H1 (cell line): ENCODE measurements around the gene GTF2F2. TPM values are rescaled to one million over a fixed set of nuclear protein-coding genes. Genes with fewer than 3 reads are reported as not detected.

Experiments used
- CTCF ChIA-PET: fragments of 300-600 bp; sonication (Branson Sonifier 250); formaldehyde crosslinking; loops from one replicate; lab custom pipeline; 2021; ENCODE audit not compliant: partially characterized antibody; lab: Charles Lee
- POLR2A ChIA-PET: fragments of 300-600 bp; sonication (Branson Sonifier 250); formaldehyde crosslinking; loops from one replicate; lab custom pipeline; 2021; ENCODE audit warnings: inconsistent platforms; ENCODE audit not compliant: partially characterized antibody; lab: Charles Lee
- DNase-seq, 2 experiments: peaks; one replicate each; pipeline versions ENCODE4 v3.0.0 to v3.0.0-alpha.2; 2010 to 2022; ENCODE audit warnings: low spot score in 2 of 2, low read depth in 1 of 2, mixed read lengths in 1 of 2
- FAIRE-seq: peaks from 2 replicates; lab custom pipeline; 2011; peaks lifted over from hg19 to GRCh38; lab: Jason Lieb, UNC
- H2AFZ ChIP-seq: 2 replicates; pipeline ENCODE4 v1.8.1; 2012; ENCODE audit warnings: low read length, inconsistent platforms
- H2AK5ac ChIP-seq: 2 replicates; pipeline ENCODE4 v1.6.1; 2013; ENCODE audit warnings: low read depth, low read length
- H2BK120ac ChIP-seq: replicated peaks from 2 replicates; pipeline ENCODE3; 2013; ENCODE audit warnings: low read depth, low read length, inconsistent platforms
- H2BK12ac ChIP-seq: 2 replicates; pipeline ENCODE4 v1.6.1; 2013; ENCODE audit warnings: low read depth, low read length
- H2BK15ac ChIP-seq: 2 replicates; pipeline ENCODE4 v1.6.1; 2013; ENCODE audit warnings: low read length
- H2BK20ac ChIP-seq: 2 replicates; pipeline ENCODE4 v1.6.1; 2013; ENCODE audit warnings: low read length
- H2BK5ac ChIP-seq: 2 replicates; pipeline ENCODE4 v1.6.1; 2013; ENCODE audit warnings: low read depth, low read length
- H3K14ac ChIP-seq: 2 replicates; pipeline ENCODE4 v1.6.1; 2013; ENCODE audit warnings: inconsistent platforms; ENCODE audit not compliant: insufficient read length
- H3K18ac ChIP-seq: 2 replicates; pipeline ENCODE4 v1.6.1; 2013; ENCODE audit warnings: low read length; ENCODE audit errors: extremely low read depth
- H3K23ac ChIP-seq: 2 replicates; pipeline ENCODE4 v1.6.1; 2013; ENCODE audit warnings: inconsistent platforms; ENCODE audit not compliant: insufficient read length
- H3K23me2 ChIP-seq: 2 replicates; pipeline ENCODE4 v1.6.1; 2013; ENCODE audit warnings: low read depth, low read length
- H3K27ac ChIP-seq: 2 replicates; pipeline ENCODE4 v1.6.1; 2011; ENCODE audit warnings: low read depth, low read length, inconsistent platforms
- H3K27me3 ChIP-seq, 4 experiments: replicated peaks in 1 of 4; 1 replicate in 1 of 4; 2 replicates in 3 of 4; pipeline versions ENCODE4 v1.6.1 to v1.8.1; 2011 to 2013; ENCODE audit warnings: low read length in 3 of 4, mild to moderate bottlenecking in 3 of 4, inconsistent platforms in 2 of 4, mixed read lengths in 2 of 4, moderate library complexity in 1 of 4; ENCODE audit not compliant: control insufficient read depth in 3 of 4, insufficient read depth in 3 of 4; ENCODE audit errors: extremely low read depth in 1 of 4
- H3K36me3 ChIP-seq, 4 experiments: 2 replicates each; pipeline versions ENCODE4 v1.6.1 to v1.8.1; 2011 to 2013; ENCODE audit warnings: mild to moderate bottlenecking in 4 of 4, low read length in 3 of 4, moderate library complexity in 2 of 4, control low read depth in 1 of 4, inconsistent platforms in 1 of 4; ENCODE audit not compliant: insufficient read depth in 4 of 4, control insufficient read depth in 2 of 4
- H3K4ac ChIP-seq: replicated peaks from 2 replicates; pipeline ENCODE3; 2013; ENCODE audit warnings: low read length, low read depth, mixed read lengths, inconsistent platforms; ENCODE audit not compliant: insufficient read length
- H3K4me1 ChIP-seq, 4 experiments: replicated peaks in 1 of 4; 1 replicate in 1 of 4; 2 replicates in 3 of 4; pipeline versions ENCODE4 v1.6.1 to v1.8.1; 2011 to 2013; ENCODE audit warnings: low read length in 3 of 4, inconsistent platforms in 2 of 4, mixed read lengths in 1 of 4; ENCODE audit not compliant: insufficient read depth in 4 of 4, control insufficient read depth in 3 of 4
- H3K4me2 ChIP-seq, 2 experiments: 2 replicates each; pipeline versions ENCODE4 v1.6.1 to v1.8.1; 2011 to 2013; ENCODE audit warnings: low read depth in 2 of 2, low read length in 2 of 2, control low read depth in 1 of 2, inconsistent platforms in 1 of 2, mild to moderate bottlenecking in 1 of 2; ENCODE audit not compliant: insufficient read depth in 1 of 2
- H3K4me3 ChIP-seq, 4 experiments: fragments of 200-600, 300-600 bp in 1 of 4; sonication (generic), shearing (Covaris generic), sonication (Bioruptor Twin) in 1 of 4; 2 replicates each; pipeline versions ENCODE4 v1.5.1 to v1.8.1; 2011 to 2016; ENCODE audit warnings: low read length in 4 of 4, low read depth in 3 of 4, control low read depth in 2 of 4, inconsistent platforms in 2 of 4, mild to moderate bottlenecking in 2 of 4, mixed read lengths in 1 of 4, moderate library complexity in 1 of 4; ENCODE audit not compliant: insufficient read depth in 2 of 4; ENCODE audit errors: extremely low read depth in 1 of 4
- H3K56ac ChIP-seq: replicated peaks from 2 replicates; pipeline ENCODE3; 2013; ENCODE audit warnings: low read depth, mild to moderate bottlenecking, mixed read lengths, low read length, inconsistent platforms; ENCODE audit not compliant: insufficient read length
- H3K79me1 ChIP-seq: 2 replicates; pipeline ENCODE4 v1.6.1; 2013; ENCODE audit warnings: low read depth, low read length, control low read depth
- H3K79me2 ChIP-seq, 2 experiments: 2 replicates each; pipeline versions ENCODE4 v1.6.1 to v1.8.1; 2012 to 2013; ENCODE audit warnings: low read length in 2 of 2, mild to moderate bottlenecking in 2 of 2, inconsistent platforms in 1 of 2; ENCODE audit not compliant: insufficient read depth in 2 of 2, control insufficient read depth in 1 of 2
- H3K9ac ChIP-seq, 4 experiments: replicated peaks in 1 of 4; 1 replicate in 1 of 4; 2 replicates in 3 of 4; pipeline versions ENCODE4 v1.6.1 to v1.8.1; 2011 to 2013; ENCODE audit warnings: low read depth in 3 of 4, low read length in 3 of 4, control low read depth in 2 of 4, mild to moderate bottlenecking in 2 of 4, moderate library complexity in 2 of 4, inconsistent platforms in 1 of 4; ENCODE audit errors: extremely low read depth in 1 of 4
- H3K9me3 ChIP-seq, 2 experiments: 2 replicates each; pipeline versions ENCODE4 v1.6.1 to v1.8.1; 2012 to 2013; ENCODE audit warnings: mild to moderate bottlenecking in 2 of 2, moderate library complexity in 2 of 2, control low read depth in 1 of 2, inconsistent platforms in 1 of 2, low read depth in 1 of 2, low read length in 1 of 2, mixed read lengths in 1 of 2; ENCODE audit not compliant: insufficient read depth in 2 of 2
- H4K20me1 ChIP-seq, 2 experiments: replicated peaks in 1 of 2; 2 replicates each; pipeline versions ENCODE3 to v1.8.1; 2011 to 2013; ENCODE audit warnings: inconsistent platforms in 2 of 2, low read length in 2 of 2, mild to moderate bottlenecking in 1 of 2; ENCODE audit not compliant: insufficient read depth in 2 of 2, control insufficient read depth in 1 of 2
- H4K5ac ChIP-seq: 2 replicates; pipeline ENCODE4 v1.6.1; 2013; ENCODE audit warnings: low read length, low read depth, mixed read lengths, inconsistent platforms; ENCODE audit not compliant: insufficient read length
- H4K8ac ChIP-seq: 2 replicates; pipeline ENCODE4 v1.8.0; 2013; ENCODE audit warnings: mild to moderate bottlenecking, moderate library complexity, low read length, inconsistent platforms; ENCODE audit not compliant: insufficient read depth; ENCODE audit errors: extremely low read depth
- H4K91ac ChIP-seq: replicated peaks from 2 replicates; pipeline ENCODE3; 2013; ENCODE audit warnings: low read length, mixed read lengths, inconsistent platforms; ENCODE audit not compliant: insufficient read length
- CBX5 ChIP-seq: fragments of 300-800, 300-1000 bp; sonication (generic); IDR thresholded peaks from 2 replicates; pipeline ENCODE4 v1.7.1; 2016; ENCODE audit warnings: antibody characterized with exemption, low read length, low read depth
- GTF2F1 ChIP-seq: IDR thresholded peaks from 2 replicates; pipeline ENCODE4 v1.6.1; 2012; ENCODE audit warnings: low read depth, low read length, improper control_type of control experiment, borderline replicate concordance
- HDAC2 ChIP-seq, 2 experiments: fragments of 300-600 bp in 1 of 2; sonication (generic) in 1 of 2; IDR thresholded peaks; 2 replicates each; pipeline ENCODE4 v1.6.1; 2011 to 2012; ENCODE audit warnings: low read depth in 2 of 2, low read length in 2 of 2, mild to moderate bottlenecking in 2 of 2, moderate library complexity in 2 of 2, borderline replicate concordance in 1 of 2, inconsistent platforms in 1 of 2
- JUN ChIP-seq: IDR thresholded peaks from 2 replicates; pipeline ENCODE4 v1.6.1; 2011; ENCODE audit warnings: low read depth, mild to moderate bottlenecking, improper control_type of control experiment, low read length
- MAX ChIP-seq: IDR thresholded peaks from 2 replicates; pipeline ENCODE4 v1.6.1; 2012; ENCODE audit warnings: inconsistent platforms
- RAD21 ChIP-seq, 2 experiments: IDR thresholded peaks in 1 of 2; conservative IDR thresholded peaks in 1 of 2; 2 replicates each; pipeline ENCODE4 v1.6.1; 2011; ENCODE audit warnings: low read depth in 2 of 2, low read length in 2 of 2, improper control_type of control experiment in 1 of 2, inconsistent platforms in 1 of 2, mild to moderate bottlenecking in 1 of 2, moderate library complexity in 1 of 2
- RXRA ChIP-seq: IDR thresholded peaks from 2 replicates; pipeline ENCODE4 v1.6.1; 2011; ENCODE audit warnings: low read depth, mild to moderate bottlenecking, low read length, moderate library complexity; ENCODE audit not compliant: insufficient read depth
- TAF7 ChIP-seq: optimal IDR thresholded peaks from 2 replicates; pipeline ENCODE3; 2011; ENCODE audit warnings: low read depth, mild to moderate bottlenecking, inconsistent platforms, low read length, moderate library complexity, borderline replicate concordance
- WGBS, 2 experiments: shearing (Covaris generic) in 1 of 2; methylation state at CpG; one replicate each; pipeline versions ENCODE4 v1.1.6 to v1.1.7; 2013 to 2015; ENCODE audit warnings: low lambda C conversion rate in 2 of 2, mixed read lengths in 2 of 2, inconsistent platforms in 1 of 2, low coverage in 1 of 2, missing lambda C conversion rate in 1 of 2; ENCODE audit not compliant: insufficient replicate concordance in 2 of 2, insufficient coverage in 1 of 2, insufficient read length in 1 of 2; ENCODE audit errors: extremely low coverage in 1 of 2, missing lambda C conversion rate in 1 of 2; 5-methylcytosine and 5-hydroxymethylcytosine counted together
- polyA plus RNA-seq, 7 experiments: library from polyadenylated mRNA; depleted of rRNA in 3 of 7; stranded (reverse) in 5 of 7; unstranded in 2 of 7; fragments of >200 nt in 5 of 7; fragments of 200-250 nt in 2 of 7; gene quantifications; 1 replicate in 5 of 7; 2 replicates in 1 of 7; 4 replicates in 1 of 7; pipeline versions ENCODE4 v1.2.1 to v1.2.3, GENCODE V29; 2011 to 2013; ENCODE audit warnings: missing spikeins in 2 of 7, mixed read lengths in 2 of 7
- total RNA-seq: library from RNA; stranded (reverse); fragmentation: NEBNext Ultra II Directional; extraction: Animal tissue kit (Norgen Biotek cat#: 25700); gene quantifications from 2 replicates; pipeline ENCODE4 v1.2.1, GENCODE V29; 2021

Gene GTF2F2
- total and polyA plus RNA-seq, 2 of the 8 experiments (the other 6 are each of a cell fraction or from before 2014, with no cell fraction given), result 10.8 to 31.1 TPM

GRCh38 chr13:45219938-45220375 lies 99.6 kb downstream of the GTF2F2 start:
- H3K79me2 ChIP-seq, result peaks cover 0 to 8% of the 10 kb centered on the region in 2 experiments; a peak in 1 of 4 replicates
- no peak overlapping the region for H3K4me2 ChIP-seq
- H4K5ac ChIP-seq, result no peak overlapping the region
- DNase-seq (no peak), FAIRE-seq (no peak)
- TF ChIP-seq TAF7, result no peak
- TF ChIP-seq RAD21 (IDR thresholded peaks at IDR 0.05 in 1 of 2, conservative IDR thresholded peaks at IDR 0.05 in 1 of 2; ENCODE audit: low read depth in 2 of 2, low read length in 2 of 2), result no peak
- TF ChIP-seq GTF2F1, result no peak
- TF ChIP-seq JUN, result no peak
- TF ChIP-seq RXRA, result no peak
- TF ChIP-seq CBX5, result no peak
- TF ChIP-seq MAX, result no peak
- no peak for TF ChIP-seq HDAC2 (IDR thresholded peaks at IDR 0.05; ENCODE audit: borderline replicate concordance in 1 of 2, low read depth in 2 of 2, low read length in 2 of 2)
- no peak overlapping the region for H2BK120ac ChIP-seq
- no peak overlapping the region for H4K8ac ChIP-seq
- no peak overlapping the region for H3K14ac ChIP-seq
- H3K79me1 ChIP-seq, result no peaks in the 10 kb centered on the region; the same call in 1 of the 2 replicates
- H3K9me3 ChIP-seq, result no peaks in the 10 kb centered on the region
- peaks cover 0 to 5% (median 4%) of the 10 kb centered on the region in 4 experiments; a peak in 5 of 7 replicates for H3K4me1 ChIP-seq
- ChIA-PET POLR2A (interaction anchor here (1.5 kb wide), 1 partner anchor 11 kb away, joined by 3 read pairs; no protein-coding TSS in a partner anchor), CTCF (no interaction called here)
- no peak overlapping the region for H2BK20ac ChIP-seq
- H2AFZ ChIP-seq, result no peak overlapping the region
- H3K27ac ChIP-seq, result no peak overlapping the region
- no peak overlapping the region for H3K18ac ChIP-seq
- H2AK5ac ChIP-seq, result no peak overlapping the region
- H3K4me3 ChIP-seq, result no peak overlapping the region
- H2BK5ac ChIP-seq, result no peak overlapping the region
- no peaks in the 10 kb centered on the region for H3K36me3 ChIP-seq
- no peak overlapping the region for H2BK12ac ChIP-seq
- no peaks in the 10 kb centered on the region for H3K23me2 ChIP-seq
- H3K9ac ChIP-seq, result no peak overlapping the region
- no peak overlapping the region for H3K56ac ChIP-seq
- H4K20me1 ChIP-seq, result no peaks in the 10 kb centered on the region
- no peak overlapping the region for H4K91ac ChIP-seq
- no peaks in the 10 kb centered on the region for H3K27me3 ChIP-seq
- no peak overlapping the region for H2BK15ac ChIP-seq
- WGBS, 2 experiments, result 80% methylated on average over 4 of the region's 4 CpGs; no CpG with 5 or more reads in 1 of the 2 experiments
- H3K23ac ChIP-seq, result no peak overlapping the region
- H3K4ac ChIP-seq, result no peak overlapping the region
